Suprapubic skin (tissue), 4 donors: ENCODE measurements around the gene ALDH3B1. TPM values are rescaled to one million over a fixed set of nuclear protein-coding genes. Genes with fewer than 3 reads are reported as not detected.

Source experiments
- DNase-seq, 2 donors: peaks; one replicate each; pipeline ENCODE4 v3.0.0-alpha.2; 2019; ENCODE audit warnings: low spot score in 2 of 2
- H3K27ac ChIP-seq: fragments of 200-600 bp; sonication (generic); one replicate; pipeline ENCODE4 v1.5.1; 2019
- H3K27me3 ChIP-seq: fragments of 200-600 bp; sonication (generic); one replicate; pipeline ENCODE4 v1.5.1; 2019
- H3K36me3 ChIP-seq: fragments of 200-600 bp; sonication (generic); one replicate; pipeline ENCODE4 v1.5.1; 2019
- H3K4me1 ChIP-seq: fragments of 200-600 bp; sonication (generic); one replicate; pipeline ENCODE4 v1.5.1; 2019
- H3K4me3 ChIP-seq: fragments of 200-600 bp; sonication (generic); one replicate; pipeline ENCODE4 v1.5.1; 2019; ENCODE audit warnings: mild to moderate bottlenecking
- H3K9me3 ChIP-seq: fragments of 200-600 bp; sonication (generic); one replicate; pipeline ENCODE4 v1.5.1; 2019
- CTCF ChIP-seq, 2 donors: fragments of 200-600 bp in 1 of 2; fragments of 450-650 bp in 1 of 2; sonication (generic) in 1 of 2; IDR thresholded peaks; one replicate each; pipeline ENCODE4 v1.5.1; 2016 to 2019; ENCODE audit warnings: antibody characterized with exemption in 2 of 2, mild to moderate bottlenecking in 1 of 2, moderate library complexity in 1 of 2
- EP300 ChIP-seq: sonication (generic); formaldehyde crosslinking; IDR thresholded peaks from one replicate; pipeline ENCODE4 v1.6.1; 2017; ENCODE audit warnings: antibody characterized with exemption
- POLR2A ChIP-seq, 2 donors: fragments of 450-650 bp; IDR thresholded peaks; one replicate each; pipeline ENCODE4 v1.6.1; 2017; ENCODE audit warnings: antibody characterized with exemption in 2 of 2, mild to moderate bottlenecking in 2 of 2, moderate library complexity in 2 of 2
- POLR2AphosphoS5 ChIP-seq, 3 donors: sonication (generic); formaldehyde crosslinking; IDR thresholded peaks; one replicate each; pipeline ENCODE4 v1.6.1; 2017; ENCODE audit warnings: antibody characterized with exemption in 3 of 3
- WGBS: methylation state at CpG from one replicate; pipeline ENCODE4 v1.1.5; 2018; 5-methylcytosine and 5-hydroxymethylcytosine counted together
- total RNA-seq, 4 donors: library from RNA; depleted of rRNA; stranded (reverse); fragments of >200 nt; gene quantifications; one replicate each; pipeline ENCODE4 v1.1.0, GENCODE V29; 2016

The ALDH3B1 gene
- total RNA-seq, 4 donors from 2014 or later: 3.2 to 6.4 (median 5.9) TPM

GRCh38 chr11:67999704-68000103, 10.4 kb upstream of the ALDH3B1 start:
- Histone ChIP-seq H3K27ac (no peak overlapping the region), H3K9me3 (no peaks in the 10 kb centered on the region), H3K27me3 (no peaks in the 10 kb centered on the region), H3K4me1 (peaks cover 23% of the 10 kb centered on the region), H3K4me3 (no peak overlapping the region), H3K36me3 (peaks cover 3% of the 10 kb centered on the region)
- no peak for TF ChIP-seq CTCF (IDR thresholded peaks at IDR 0.05)
- TF ChIP-seq POLR2AphosphoS5 (IDR thresholded peaks at IDR 0.05): no peak
- TF ChIP-seq EP300: no peak
- TF ChIP-seq POLR2A (IDR thresholded peaks at IDR 0.05): no peak
- DNase-seq: no peak
- WGBS: 100% methylated on average over 3 of the region's 5 CpGs

DNA sequence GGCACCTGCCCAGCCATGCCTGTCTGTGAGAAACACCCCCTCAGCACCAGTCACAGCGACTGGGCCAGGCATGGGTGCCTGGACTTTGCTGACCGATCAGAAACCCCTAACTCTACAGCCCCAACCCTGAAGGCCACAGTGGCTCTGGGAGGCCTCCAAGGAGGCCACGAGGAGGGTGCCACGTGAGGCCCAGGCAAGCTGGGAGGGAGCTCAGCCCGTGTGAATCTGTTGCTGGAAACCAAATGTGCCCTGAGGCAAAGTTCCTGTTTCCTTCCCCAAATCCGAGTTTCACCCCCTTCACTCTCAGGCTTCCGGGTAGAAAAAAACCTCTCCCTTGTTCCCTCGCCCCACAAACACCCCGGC, 7.6 kb upstream of the ALDH3B1 start:
- Histone ChIP-seq H3K27ac (no peak overlapping the region), H3K4me1 (peaks cover 22% of the 10 kb centered on the region), H3K27me3 (no peaks in the 10 kb centered on the region), H3K36me3 (peaks cover 3% of the 10 kb centered on the region), H3K4me3 (peak overlapping the region; percentile 80), H3K9me3 (no peaks in the 10 kb centered on the region)
- WGBS: 69% methylated on average over 6 of the region's 9 CpGs
- no peak for DNase-seq
- TF ChIP-seq CTCF (IDR thresholded peaks at IDR 0.05): no peak
- TF ChIP-seq POLR2A (IDR thresholded peaks at IDR 0.05): no peak
- no peak for TF ChIP-seq POLR2AphosphoS5 (IDR thresholded peaks at IDR 0.05)
- no peak for TF ChIP-seq EP300

GRCh38 chr11:68002938-68003845, 6.9 kb upstream of the ALDH3B1 start:
- Histone ChIP-seq H3K9me3 (no peaks in the 10 kb centered on the region), H3K36me3 (peaks cover 1% of the 10 kb centered on the region), H3K4me3 (peak overlapping the region; percentile 80), H3K4me1 (peaks cover 17% of the 10 kb centered on the region), H3K27ac (peak overlapping the region; percentile 60), H3K27me3 (no peaks in the 10 kb centered on the region)
- WGBS: 37% methylated on average over 28 of the region's 86 CpGs
- peak; percentile 68 to 85 for DNase-seq
- no peak for TF ChIP-seq CTCF (IDR thresholded peaks at IDR 0.05)
- no peak for TF ChIP-seq EP300
- no peak for TF ChIP-seq POLR2A (IDR thresholded peaks at IDR 0.05)
- TF ChIP-seq POLR2AphosphoS5 (IDR thresholded peaks at IDR 0.05): no peak

DNA sequence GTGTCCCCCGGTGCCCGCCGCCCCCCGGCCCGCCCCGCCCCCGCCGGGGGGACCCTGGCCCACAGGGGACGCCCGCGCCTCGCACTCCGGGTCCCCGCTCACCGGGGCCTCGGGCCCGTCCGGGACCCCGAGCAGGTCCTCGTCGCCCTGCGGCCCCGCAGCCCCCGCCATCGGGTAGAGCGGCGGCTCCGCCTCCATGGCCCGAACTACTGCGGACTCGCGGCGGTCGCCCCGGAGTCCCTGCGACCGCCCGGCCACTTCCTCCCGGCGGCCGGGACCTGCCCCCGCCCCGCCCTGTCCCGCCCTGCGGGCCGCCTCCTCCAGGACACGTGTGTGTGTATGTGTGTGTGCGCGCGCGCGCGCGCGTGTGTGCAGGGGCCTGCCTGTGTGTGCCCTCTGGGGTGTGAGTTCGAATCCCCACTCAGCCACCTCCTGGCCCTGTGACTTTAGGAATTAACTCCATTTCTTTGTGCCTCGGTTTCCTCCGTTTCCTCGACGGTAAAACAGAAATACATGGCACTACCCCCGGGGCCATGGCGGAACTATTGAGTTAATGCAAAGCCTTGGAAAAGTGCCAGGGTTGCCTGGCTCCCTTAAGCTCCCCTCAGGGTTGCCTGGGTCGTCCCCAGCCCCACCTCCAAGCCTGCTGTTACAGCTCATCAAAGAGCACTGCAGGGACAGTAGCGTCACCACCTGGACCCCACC, 6.1 kb upstream of the ALDH3B1 start, which contains the start of gene UNC93B1:
UNC93B1 (minus strand) TSS at position 252 of the 705 bp plus-strand sequence; CDS start at position 198, 54 bp downstream.
- Histone ChIP-seq H3K27me3 (no peaks in the 10 kb centered on the region), H3K27ac (peak within 1 kb of the TSS; percentile 60), H3K4me3 (peak within 1 kb of the TSS; percentile 80), H3K4me1 (peaks cover 25% of the 10 kb centered on the region), H3K9me3 (no peaks in the 10 kb centered on the region), H3K36me3 (no peaks in the 10 kb centered on the region)
- peak; percentile 92 to 94 for DNase-seq
- WGBS: 12% methylated on average over 8 of the region's 64 CpGs
- no peak for TF ChIP-seq POLR2AphosphoS5 (IDR thresholded peaks at IDR 0.05)
- no peak for TF ChIP-seq CTCF (IDR thresholded peaks at IDR 0.05)
- no peak for TF ChIP-seq POLR2A (IDR thresholded peaks at IDR 0.05)
- no peak for TF ChIP-seq EP300
